Measurements from ENCODE around the gene HAUS7.

- TF ChIP-seq CTCF (conservative IDR thresholded peaks at IDR 0.05) (no peak), ZFX (IDR thresholded peaks at IDR 0.05) (no peak)
Measured at GRCh38 chrX:153499876-153500275, 29.5 kb upstream of the HAUS7 start.

All from C4-2B (cell line).